Measurements from ENCODE around the gene RSRC1.

DNA sequence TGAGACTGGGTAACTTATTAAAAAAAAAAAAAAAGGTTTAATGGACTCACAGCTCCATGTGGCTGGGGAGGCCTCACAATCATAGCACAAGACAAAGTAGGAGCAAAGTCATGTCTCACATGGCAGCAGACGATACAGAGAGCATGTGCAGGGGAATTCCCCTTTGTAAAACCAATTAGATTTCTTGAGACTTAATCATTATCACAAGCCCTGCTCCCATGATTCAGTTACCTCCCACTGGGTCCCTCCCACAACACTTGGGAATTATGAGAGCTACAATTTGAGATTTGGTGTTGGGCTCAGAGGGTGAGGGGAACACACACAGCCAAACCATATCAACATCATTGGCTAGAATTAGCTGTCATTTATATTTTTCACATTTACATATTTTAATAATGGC lies 221.0 kb downstream of the RSRC1 start:
- TF ChIP-seq, protein P1, sequence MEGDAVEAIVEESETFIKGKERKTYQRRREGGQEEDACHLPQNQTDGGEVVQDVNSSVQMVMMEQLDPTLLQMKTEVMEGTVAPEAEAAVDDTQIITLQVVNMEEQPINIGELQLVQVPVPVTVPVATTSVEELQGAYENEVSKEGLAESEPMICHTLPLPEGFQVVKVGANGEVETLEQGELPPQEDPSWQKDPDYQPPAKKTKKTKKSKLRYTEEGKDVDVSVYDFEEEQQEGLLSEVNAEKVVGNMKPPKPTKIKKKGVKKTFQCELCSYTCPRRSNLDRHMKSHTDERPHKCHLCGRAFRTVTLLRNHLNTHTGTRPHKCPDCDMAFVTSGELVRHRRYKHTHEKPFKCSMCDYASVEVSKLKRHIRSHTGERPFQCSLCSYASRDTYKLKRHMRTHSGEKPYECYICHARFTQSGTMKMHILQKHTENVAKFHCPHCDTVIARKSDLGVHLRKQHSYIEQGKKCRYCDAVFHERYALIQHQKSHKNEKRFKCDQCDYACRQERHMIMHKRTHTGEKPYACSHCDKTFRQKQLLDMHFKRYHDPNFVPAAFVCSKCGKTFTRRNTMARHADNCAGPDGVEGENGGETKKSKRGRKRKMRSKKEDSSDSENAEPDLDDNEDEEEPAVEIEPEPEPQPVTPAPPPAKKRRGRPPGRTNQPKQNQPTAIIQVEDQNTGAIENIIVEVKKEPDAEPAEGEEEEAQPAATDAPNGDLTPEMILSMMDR (IDR thresholded peaks at IDR 0.05; ENCODE audit: low read length), result no peak
- TF ChIP-seq EZH2 (IDR thresholded peaks at IDR 0.05; ENCODE audit: borderline replicate concordance, low read length), result no peak
